Keratinocyte (primary cell): ENCODE measurements around the gene BCAP31.
"Not testable (repeated sequence)": the region's sequence is repeated elsewhere in the genome, so short reads cannot be mapped to it uniquely, and the experiment has no call there.

Experiments used
- CTCF ChIP-seq, 3 experiments: IDR thresholded peaks in 1 of 3; conservative IDR thresholded peaks in 1 of 3; optimal IDR thresholded peaks in 1 of 3; 2 replicates in 2 of 3; 3 replicates in 1 of 3; pipeline versions ENCODE3 to v1.5.1; 2011; ENCODE audit warnings: low read length in 3 of 3, mild to moderate bottlenecking in 3 of 3, moderate library complexity in 2 of 3, control low read depth in 1 of 3, inconsistent platforms in 1 of 3; ENCODE audit not compliant: insufficient read depth in 2 of 3; ENCODE audit errors: extremely low read depth in 1 of 3
- EZH2 ChIP-seq: IDR thresholded peaks from one replicate; pipeline ENCODE4 v1.6.1; 2012; ENCODE audit warnings: inconsistent platforms, mild to moderate bottlenecking, low read length, moderate library complexity

- not testable (repeated sequence) for TF ChIP-seq CTCF (optimal IDR thresholded peaks at IDR 0.05 in 1 of 3, IDR thresholded peaks at IDR 0.05 in 1 of 3, conservative IDR thresholded peaks at IDR 0.05 in 1 of 3; ENCODE audit: extremely low read depth in 1 of 3, insufficient read depth in 2 of 3, low read length in 3 of 3); EZH2
Measured at GRCh38 chrX:153699210-153699783, 24.9 kb downstream of the BCAP31 start.
